Measurements from ENCODE around the gene HTR4. TPM values are rescaled to one million over a fixed set of nuclear protein-coding genes. Genes with fewer than 3 reads are reported as not detected.

Gene HTR4
- total RNA-seq, 1 donor from 2014 or later = 0.27 TPM

DNA sequence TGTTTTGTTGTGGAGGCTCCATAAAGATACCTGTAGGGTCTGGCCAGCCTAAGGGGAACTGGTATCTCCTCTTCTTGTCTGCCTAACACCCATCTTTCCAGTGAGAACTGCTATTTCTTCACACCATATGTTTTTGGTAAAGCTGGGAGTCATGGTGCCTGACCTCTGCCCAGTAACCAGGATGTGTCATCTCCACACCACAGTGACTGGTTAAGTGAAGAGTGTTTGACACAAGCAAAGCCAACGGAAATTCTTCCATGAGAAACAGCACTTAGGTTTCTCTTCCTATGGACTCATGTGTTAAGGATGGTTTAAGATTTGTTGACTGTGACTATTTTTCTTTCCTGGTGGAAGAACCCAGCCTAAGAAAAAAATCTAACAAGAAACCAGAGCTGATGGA is 111.5 kb downstream of the HTR4 start:
- no peak overlapping the region for H3K27ac Mint-ChIP-seq
- no peak overlapping the region for H3K4me3 Mint-ChIP-seq
- TF ChIP-seq, protein P1, sequence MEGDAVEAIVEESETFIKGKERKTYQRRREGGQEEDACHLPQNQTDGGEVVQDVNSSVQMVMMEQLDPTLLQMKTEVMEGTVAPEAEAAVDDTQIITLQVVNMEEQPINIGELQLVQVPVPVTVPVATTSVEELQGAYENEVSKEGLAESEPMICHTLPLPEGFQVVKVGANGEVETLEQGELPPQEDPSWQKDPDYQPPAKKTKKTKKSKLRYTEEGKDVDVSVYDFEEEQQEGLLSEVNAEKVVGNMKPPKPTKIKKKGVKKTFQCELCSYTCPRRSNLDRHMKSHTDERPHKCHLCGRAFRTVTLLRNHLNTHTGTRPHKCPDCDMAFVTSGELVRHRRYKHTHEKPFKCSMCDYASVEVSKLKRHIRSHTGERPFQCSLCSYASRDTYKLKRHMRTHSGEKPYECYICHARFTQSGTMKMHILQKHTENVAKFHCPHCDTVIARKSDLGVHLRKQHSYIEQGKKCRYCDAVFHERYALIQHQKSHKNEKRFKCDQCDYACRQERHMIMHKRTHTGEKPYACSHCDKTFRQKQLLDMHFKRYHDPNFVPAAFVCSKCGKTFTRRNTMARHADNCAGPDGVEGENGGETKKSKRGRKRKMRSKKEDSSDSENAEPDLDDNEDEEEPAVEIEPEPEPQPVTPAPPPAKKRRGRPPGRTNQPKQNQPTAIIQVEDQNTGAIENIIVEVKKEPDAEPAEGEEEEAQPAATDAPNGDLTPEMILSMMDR (IDR thresholded peaks at IDR 0.05; ENCODE audit: unreplicated experiment) = no peak
- H3K4me1 Mint-ChIP-seq = peaks cover 8% of the 10 kb centered on the region
- peaks cover 2% of the 10 kb centered on the region for H3K36me3 Mint-ChIP-seq
- peaks cover 14% of the 10 kb centered on the region for H3K9me3 Mint-ChIP-seq
- peaks cover 1% of the 10 kb centered on the region for H3K27me3 Mint-ChIP-seq (ENCODE audit: low read depth)
- DNase-seq (ENCODE audit: low spot score in 2 of 2, unreplicated experiment in 2 of 2) = no peak

- peaks cover 2% of the 10 kb centered on the region for H3K36me3 Mint-ChIP-seq
- H3K27ac Mint-ChIP-seq = no peak overlapping the region
- H3K9me3 Mint-ChIP-seq = peaks cover 28% of the 10 kb centered on the region
- TF ChIP-seq, protein P1 (IDR thresholded peaks at IDR 0.05; ENCODE audit: unreplicated experiment) = no peak
- peaks cover 8% of the 10 kb centered on the region for H3K4me1 Mint-ChIP-seq
- no peak overlapping the region for H3K4me3 Mint-ChIP-seq
- no peak for DNase-seq (ENCODE audit: low spot score in 2 of 2, unreplicated experiment in 2 of 2)
- peaks cover 7% of the 10 kb centered on the region for H3K27me3 Mint-ChIP-seq (ENCODE audit: low read depth)
Observed at GRCh38 chr5:148541054-148541835, 113.1 kb downstream of the HTR4 start.

GRCh38 chr5:148540647-148541046 is 113.7 kb downstream of the HTR4 start:
- Mint-ChIP-seq H3K4me3 (no peak overlapping the region), H3K27ac (no peak overlapping the region)

DNA sequence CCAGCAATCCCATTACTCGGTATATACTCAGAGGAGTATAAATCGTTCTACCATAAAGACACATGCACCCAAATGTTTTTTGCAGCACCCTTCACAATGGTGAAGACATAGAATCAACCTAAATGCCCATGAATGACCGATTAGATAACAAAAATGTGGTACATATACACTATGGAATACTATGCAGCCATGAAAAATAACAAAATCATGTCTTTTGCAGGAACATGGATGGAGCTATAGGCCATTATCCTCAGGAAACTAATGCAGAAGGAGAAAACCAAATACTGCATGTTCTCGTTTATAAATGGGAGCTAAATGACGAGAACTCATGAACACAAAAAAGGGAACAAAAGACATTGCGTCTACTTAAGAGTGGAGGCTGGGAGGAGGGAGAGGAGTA is 114.5 kb downstream of the HTR4 start:
- DNase-seq (ENCODE audit: low spot score in 2 of 2, unreplicated experiment in 2 of 2) = no peak
- Mint-ChIP-seq H3K27ac (no peak overlapping the region), H3K27me3 (ENCODE audit: low read depth) (peaks cover 7% of the 10 kb centered on the region), H3K4me3 (no peak overlapping the region), H3K9me3 (peaks cover 42% of the 10 kb centered on the region), H3K36me3 (peaks cover 5% of the 10 kb centered on the region), H3K4me1 (peaks cover 8% of the 10 kb centered on the region)
- TF ChIP-seq, protein P1 (IDR thresholded peaks at IDR 0.05; ENCODE audit: unreplicated experiment) = no peak

More at GRCh38 chr5:148540647-148541046, 113.7 kb downstream of the HTR4 start:
- peaks cover 2% of the 10 kb centered on the region for H3K36me3 Mint-ChIP-seq
- peaks cover 34% of the 10 kb centered on the region for H3K9me3 Mint-ChIP-seq
- H3K4me1 Mint-ChIP-seq = peaks cover 8% of the 10 kb centered on the region
- H3K27me3 Mint-ChIP-seq (ENCODE audit: low read depth) = peaks cover 7% of the 10 kb centered on the region
- TF ChIP-seq, protein P1 (IDR thresholded peaks at IDR 0.05; ENCODE audit: unreplicated experiment) = no peak
- no peak for DNase-seq (ENCODE audit: low spot score in 2 of 2, unreplicated experiment in 2 of 2)

- H3K27me3 Mint-ChIP-seq (ENCODE audit: low read depth) = peaks cover 7% of the 10 kb centered on the region
- TF ChIP-seq, protein P1 (IDR thresholded peaks at IDR 0.05; ENCODE audit: unreplicated experiment) = no peak
- H3K4me3 Mint-ChIP-seq = no peak overlapping the region
- H3K9me3 Mint-ChIP-seq = peaks cover 70% of the 10 kb centered on the region
- no peak for DNase-seq (ENCODE audit: low spot score in 2 of 2, unreplicated experiment in 2 of 2)
- no peak overlapping the region for H3K27ac Mint-ChIP-seq
- H3K4me1 Mint-ChIP-seq = no peaks in the 10 kb centered on the region
- H3K36me3 Mint-ChIP-seq = peaks cover 5% of the 10 kb centered on the region
Observed at GRCh38 chr5:148535190-148535589, 119.1 kb downstream of the HTR4 start.
